GM23338 (cell line): Measurements from ENCODE around the gene STMN3. TPM values are rescaled to one million over a fixed set of nuclear protein-coding genes. Genes with fewer than 3 reads are reported as not detected.

Experiments
- ATAC-seq: fragments of 200-7000 bp; cut with Tn5 transposase; 3 replicates; pipeline ENCODE4 v1.9.1; 2020
- DNase-seq: peaks from one replicate; pipeline ENCODE4 v3.0.0-alpha.2; 2015; ENCODE audit warnings: low spot score
- H2AFZ ChIP-seq: fragments of 200-600 bp; sonication (generic); 2 replicates; pipeline ENCODE4 v1.8.0; 2016; ENCODE audit warnings: antibody characterized with exemption, mild to moderate bottlenecking, moderate library complexity
- H3F3A ChIP-seq: fragments of 200-600 bp; sonication (generic); replicated peaks from 2 replicates; pipeline ENCODE4 v1.8.0; 2017; ENCODE audit warnings: antibody characterized with exemption, mixed run types, low read depth
- H3K27ac ChIP-seq: fragments of 200-600 bp; sonication (generic); 2 replicates; pipeline ENCODE4 v1.6.1; 2016; ENCODE audit warnings: low read depth
- H3K27me3 ChIP-seq: fragments of 200-600 bp; sonication (generic); 2 replicates; pipeline ENCODE4 v1.8.0; 2016; ENCODE audit warnings: mild to moderate bottlenecking, mixed run types, moderate library complexity; ENCODE audit not compliant: insufficient read depth
- H3K36me3 ChIP-seq: fragments of 200-600 bp; sonication (generic); 2 replicates; pipeline ENCODE4 v1.8.0; 2016; ENCODE audit warnings: mild to moderate bottlenecking; ENCODE audit not compliant: insufficient read depth
- H3K4me1 ChIP-seq: fragments of 200-600 bp; sonication (generic); 2 replicates; pipeline ENCODE4 v1.8.0; 2016; ENCODE audit warnings: mild to moderate bottlenecking, moderate library complexity; ENCODE audit not compliant: insufficient read depth
- H3K4me2 ChIP-seq: fragments of 200-600 bp; sonication (generic); 2 replicates; pipeline ENCODE4 v1.7.1; 2017; ENCODE audit warnings: mixed run types
- H3K4me3 ChIP-seq: fragments of 200-600 bp; sonication (generic); 2 replicates; pipeline ENCODE4 v1.6.1; 2016; ENCODE audit warnings: mixed run types
- H3K79me2 ChIP-seq: fragments of 200-600 bp; sonication (generic); replicated peaks from 2 replicates; pipeline ENCODE4 v1.8.0; 2017; ENCODE audit warnings: mild to moderate bottlenecking; ENCODE audit not compliant: insufficient read depth
- H3K9me2 ChIP-seq: fragments of 200-600 bp; sonication (generic); 2 replicates; pipeline ENCODE4 v1.8.0; 2017; ENCODE audit not compliant: insufficient read depth
- H4K20me1 ChIP-seq: fragments of 200-600 bp; sonication (generic); replicated peaks from 2 replicates; pipeline ENCODE4 v1.8.0; 2017; ENCODE audit warnings: mild to moderate bottlenecking; ENCODE audit not compliant: insufficient read depth
- H3K27ac Mint-ChIP-seq: 2 replicates; pipeline ENCODE4 v1.8.0; 2020; ENCODE audit warnings: inconsistent platforms, mild to moderate bottlenecking, moderate library complexity, mixed read lengths
- H3K27me3 Mint-ChIP-seq: 3 replicates; pipeline ENCODE4 v1.8.0; 2022; ENCODE audit warnings: low read depth, mild to moderate bottlenecking, moderate library complexity, mixed read lengths, inconsistent platforms; ENCODE audit not compliant: insufficient read depth, poor library complexity
- H3K36me3 Mint-ChIP-seq: 3 replicates; pipeline ENCODE4 v1.8.0; 2021; ENCODE audit warnings: low read depth, mild to moderate bottlenecking, inconsistent platforms, moderate library complexity, mixed read lengths
- H3K4me1 Mint-ChIP-seq: 3 replicates; pipeline ENCODE4 v1.8.0; 2020; ENCODE audit warnings: mild to moderate bottlenecking, inconsistent platforms, mixed read lengths
- H3K4me3 Mint-ChIP-seq: 3 replicates; pipeline ENCODE4 v1.8.0; 2021; ENCODE audit warnings: moderate library complexity, mild to moderate bottlenecking, inconsistent platforms, mixed read lengths
- H3K9me3 Mint-ChIP-seq: 3 replicates; pipeline ENCODE4 v1.8.0; 2020; ENCODE audit warnings: moderate library complexity, mild to moderate bottlenecking, inconsistent platforms, mixed read lengths
- CREB1 ChIP-seq: fragments of 250-450 bp; sonication (Bioruptor Pico); IDR thresholded peaks from 2 replicates; pipeline ENCODE4 v1.5.0; 2020; ENCODE audit warnings: low read depth, mild to moderate bottlenecking, moderate library complexity
- CTCF ChIP-seq, 2 experiments: fragments of 200-600 bp in 1 of 2; sonication (generic) in 1 of 2; conservative IDR thresholded peaks; 2 replicates each; pipeline versions ENCODE4 v1.5.1 to v1.6.1; 2016 to 2017; ENCODE audit warnings: antibody characterized with exemption in 2 of 2, low read depth in 2 of 2, mild to moderate bottlenecking in 2 of 2, moderate library complexity in 1 of 2
- ETS1 ChIP-seq: IDR thresholded peaks from 2 replicates; pipeline ENCODE4 v1.6.1; 2016; ENCODE audit warnings: antibody characterized with exemption
- EZH2phosphoT487 ChIP-seq: fragments of 200-600 bp; sonication (generic); IDR thresholded peaks from one replicate; pipeline ENCODE4 v1.8.1; 2018; ENCODE audit warnings: antibody characterized with exemption; ENCODE audit not compliant: unreplicated experiment
- JUNB ChIP-seq: IDR thresholded peaks from one replicate; pipeline ENCODE4 v1.6.1; 2016; ENCODE audit warnings: antibody characterized with exemption; ENCODE audit not compliant: unreplicated experiment
- NANOG ChIP-seq: IDR thresholded peaks from 2 replicates; pipeline ENCODE4 v1.6.1; 2016; ENCODE audit warnings: antibody characterized with exemption, borderline replicate concordance
- POLR2AphosphoS5 ChIP-seq: IDR thresholded peaks from 2 replicates; pipeline ENCODE4 v1.6.1; 2016; ENCODE audit warnings: antibody characterized with exemption, low read depth
- REST ChIP-seq: IDR thresholded peaks from one replicate; pipeline ENCODE4 v1.6.1; 2018; ENCODE audit warnings: antibody characterized with exemption; ENCODE audit not compliant: unreplicated experiment
- STAT1 ChIP-seq: IDR thresholded peaks from one replicate; pipeline ENCODE4 v1.6.1; 2016; ENCODE audit warnings: antibody characterized with exemption; ENCODE audit not compliant: unreplicated experiment
- ZNF114 ChIP-seq: fragments of 250-450 bp; sonication (Bioruptor Pico); IDR thresholded peaks from 2 replicates; pipeline ENCODE4 v1.5.0; 2020; ENCODE audit warnings: mild to moderate bottlenecking, moderate library complexity
- ZNF331 ChIP-seq: fragments of 250-450 bp; sonication (Bioruptor Pico); IDR thresholded peaks from 2 replicates; pipeline ENCODE4 v1.5.0; 2020; ENCODE audit warnings: low read depth, mild to moderate bottlenecking, moderate library complexity
- ZNF462 ChIP-seq: fragments of 250-450 bp; sonication (Bioruptor Pico); IDR thresholded peaks from 2 replicates; pipeline ENCODE4 v1.5.0; 2020; ENCODE audit warnings: mild to moderate bottlenecking, moderate library complexity
- polyA plus RNA-seq: library from polyadenylated mRNA; unstranded; fragments of >200 nt; fragmentation: Nextera tagmentation; extraction: Ambion mirVana; gene quantifications from 2 replicates; pipeline ENCODE4 v1.2.1, GENCODE V29; 2016
- total RNA-seq: library from RNA; depleted of rRNA; stranded (reverse); fragments of >200 nt; shearing (Covaris generic); gene quantifications from 2 replicates; pipeline ENCODE4 v1.2.3, GENCODE V29; 2014

The STMN3 gene
- total and polyA plus RNA-seq, 2 experiments from 2014 or later = 28.6 to 61.3 TPM

DNA sequence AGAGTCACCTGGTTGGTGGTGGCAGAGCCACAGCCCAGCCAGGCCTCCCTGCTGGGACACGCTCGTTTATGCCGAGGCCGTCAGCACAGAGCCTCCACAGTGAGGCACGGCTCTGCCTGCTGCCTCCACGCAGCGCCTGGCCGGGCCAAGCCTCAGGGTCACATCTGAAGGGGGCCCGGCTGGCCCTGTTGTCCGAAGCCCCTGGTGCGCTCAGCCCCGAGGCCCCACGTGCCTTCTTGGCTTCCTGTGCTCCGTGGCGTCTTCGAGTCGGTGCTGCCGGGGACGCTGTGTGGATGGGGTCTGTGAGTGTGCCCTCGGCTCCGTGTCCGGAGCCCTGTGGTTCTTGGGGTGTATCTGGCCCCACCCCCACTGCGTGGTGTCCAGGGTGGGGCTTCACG lies 32.9 kb upstream of the STMN3 start:
- no peaks in the 10 kb centered on the region for H3K4me1 Mint-ChIP-seq
- Histone ChIP-seq H2AFZ (no peak overlapping the region), H3K79me2 (no peaks in the 10 kb centered on the region), H3K27me3 (no peaks in the 10 kb centered on the region), H3K9me2 (no peaks in the 10 kb centered on the region), H3K27ac (no peak overlapping the region), H3K4me3 (no peak overlapping the region), H3K36me3 (no peaks in the 10 kb centered on the region), H4K20me1 (no peaks in the 10 kb centered on the region), H3K4me2 (no peak overlapping the region), H3F3A (no peaks in the 10 kb centered on the region), H3K4me1 (no peaks in the 10 kb centered on the region)
- H3K9me3 Mint-ChIP-seq = no peaks in the 10 kb centered on the region
- H3K27ac Mint-ChIP-seq = no peak overlapping the region
- no peak for TF ChIP-seq CTCF (conservative IDR thresholded peaks at IDR 0.05; ENCODE audit: low read depth in 2 of 2)
- TF ChIP-seq STAT1 = no peak
- no peak for TF ChIP-seq EZH2phosphoT487
- TF ChIP-seq JUNB = no peak
- TF ChIP-seq ZNF462 (CRISPR knock-in tag) = no peak
- no peak for TF ChIP-seq NANOG
- TF ChIP-seq REST = no peak
- TF ChIP-seq POLR2AphosphoS5 = no peak
- no peak for TF ChIP-seq ZNF114
- no peak for TF ChIP-seq ZNF331
- TF ChIP-seq ETS1 = no peak
- no peak for TF ChIP-seq CREB1
- H3K36me3 Mint-ChIP-seq = no peaks in the 10 kb centered on the region
- DNase-seq = no peak
- peaks cover 7% of the 10 kb centered on the region for H3K27me3 Mint-ChIP-seq
- H3K4me3 Mint-ChIP-seq = no peak overlapping the region
- ATAC-seq = no peak
